Astrocyte of the spinal cord (primary cell): ENCODE data around the gene LRRC3C.

ENCODE experiments used
- DNase-seq: peaks from one replicate; pipeline ENCODE4 v3.0.0; 2011; ENCODE audit warnings: low read depth, low spot score
- H3K4me3 ChIP-seq: 2 replicates; pipeline ENCODE4 v1.5.1; 2011; ENCODE audit warnings: low read depth, mild to moderate bottlenecking, low read length, moderate library complexity
- in situ Hi-C: cut with HindIII; loops from 2 replicates; pipeline ENCODE4 v1.10.0; 2017; ENCODE audit warnings: low sequenced_read_pairs
- TF ChIP-seq, protein P1 (sequence below): IDR thresholded peaks from 2 replicates; pipeline ENCODE4 v1.5.1; 2012; ENCODE audit warnings: low read depth, mild to moderate bottlenecking, low read length, inconsistent platforms

Gene LRRC3C

DNA sequence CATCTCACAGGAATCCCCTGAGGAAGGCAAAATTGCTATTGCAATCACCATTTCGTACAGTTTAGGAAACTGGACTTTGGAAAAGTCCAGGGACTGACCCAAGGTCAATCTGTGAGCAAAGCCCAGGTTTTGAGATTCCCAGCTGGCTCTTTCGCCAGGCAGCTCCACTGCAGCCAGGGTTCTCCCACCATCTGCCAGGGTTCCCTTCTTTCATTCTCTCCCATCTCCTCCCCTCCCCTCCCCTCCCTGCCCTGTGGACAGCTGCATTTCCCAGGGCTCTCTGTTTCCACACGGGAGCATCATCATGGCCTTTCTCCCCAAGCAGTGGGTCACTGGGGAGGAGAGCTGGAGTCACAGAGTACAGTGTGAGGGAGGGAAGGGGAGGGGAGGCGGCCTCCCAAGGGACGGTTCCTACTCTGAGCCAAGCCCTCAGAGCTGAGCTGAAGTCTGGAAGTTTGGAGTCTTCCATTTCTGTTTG is 23.4 kb downstream of the LRRC3C start:
- DNase-seq, result no peak
- TF ChIP-seq, protein P1, sequence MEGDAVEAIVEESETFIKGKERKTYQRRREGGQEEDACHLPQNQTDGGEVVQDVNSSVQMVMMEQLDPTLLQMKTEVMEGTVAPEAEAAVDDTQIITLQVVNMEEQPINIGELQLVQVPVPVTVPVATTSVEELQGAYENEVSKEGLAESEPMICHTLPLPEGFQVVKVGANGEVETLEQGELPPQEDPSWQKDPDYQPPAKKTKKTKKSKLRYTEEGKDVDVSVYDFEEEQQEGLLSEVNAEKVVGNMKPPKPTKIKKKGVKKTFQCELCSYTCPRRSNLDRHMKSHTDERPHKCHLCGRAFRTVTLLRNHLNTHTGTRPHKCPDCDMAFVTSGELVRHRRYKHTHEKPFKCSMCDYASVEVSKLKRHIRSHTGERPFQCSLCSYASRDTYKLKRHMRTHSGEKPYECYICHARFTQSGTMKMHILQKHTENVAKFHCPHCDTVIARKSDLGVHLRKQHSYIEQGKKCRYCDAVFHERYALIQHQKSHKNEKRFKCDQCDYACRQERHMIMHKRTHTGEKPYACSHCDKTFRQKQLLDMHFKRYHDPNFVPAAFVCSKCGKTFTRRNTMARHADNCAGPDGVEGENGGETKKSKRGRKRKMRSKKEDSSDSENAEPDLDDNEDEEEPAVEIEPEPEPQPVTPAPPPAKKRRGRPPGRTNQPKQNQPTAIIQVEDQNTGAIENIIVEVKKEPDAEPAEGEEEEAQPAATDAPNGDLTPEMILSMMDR, result no peak
- no peak overlapping the region for H3K4me3 ChIP-seq
- in situ Hi-C loops, result no loop called here

DNA sequence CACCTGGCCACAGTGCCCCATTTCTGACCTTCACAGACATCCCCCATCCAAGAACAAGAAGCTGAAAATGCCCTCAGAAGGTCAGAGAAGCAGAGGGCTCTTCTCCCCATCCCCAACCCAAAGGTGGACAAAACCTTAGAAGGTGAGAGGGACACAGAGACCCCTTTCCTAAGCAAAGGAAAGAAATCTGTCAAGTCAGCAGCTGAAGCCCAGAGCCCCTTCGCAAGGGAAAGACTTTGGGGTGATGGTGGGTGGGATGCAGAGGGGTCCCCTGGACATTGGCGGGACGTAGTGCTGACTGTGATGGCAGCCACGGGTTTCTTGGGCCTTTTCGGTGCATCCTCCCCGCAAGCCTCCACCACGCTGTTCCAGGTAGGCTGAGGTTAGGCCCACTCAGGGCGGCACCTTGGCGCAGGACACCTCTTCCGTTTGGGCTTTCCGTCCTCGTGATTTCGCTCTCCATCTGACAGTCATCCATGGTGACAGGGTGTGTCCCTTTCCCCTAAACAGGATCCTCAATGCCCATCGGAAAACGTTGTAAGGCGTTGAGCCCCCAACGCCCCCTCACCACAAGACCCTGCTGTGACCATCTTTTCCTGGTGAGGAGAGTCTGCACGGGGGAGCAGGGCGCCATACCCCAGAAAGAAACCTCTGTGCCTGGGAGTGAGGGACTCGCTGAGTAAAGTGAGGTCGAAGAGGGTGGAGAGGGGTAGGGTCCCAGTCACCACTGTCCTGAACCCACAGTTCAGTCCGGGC is 24.6 kb downstream of the LRRC3C start:
- H3K4me3 ChIP-seq, result peak overlapping the region; percentile 28
- TF ChIP-seq, protein P1, result no peak
- in situ Hi-C loops, result no loop called here
- no peak for DNase-seq

DNA sequence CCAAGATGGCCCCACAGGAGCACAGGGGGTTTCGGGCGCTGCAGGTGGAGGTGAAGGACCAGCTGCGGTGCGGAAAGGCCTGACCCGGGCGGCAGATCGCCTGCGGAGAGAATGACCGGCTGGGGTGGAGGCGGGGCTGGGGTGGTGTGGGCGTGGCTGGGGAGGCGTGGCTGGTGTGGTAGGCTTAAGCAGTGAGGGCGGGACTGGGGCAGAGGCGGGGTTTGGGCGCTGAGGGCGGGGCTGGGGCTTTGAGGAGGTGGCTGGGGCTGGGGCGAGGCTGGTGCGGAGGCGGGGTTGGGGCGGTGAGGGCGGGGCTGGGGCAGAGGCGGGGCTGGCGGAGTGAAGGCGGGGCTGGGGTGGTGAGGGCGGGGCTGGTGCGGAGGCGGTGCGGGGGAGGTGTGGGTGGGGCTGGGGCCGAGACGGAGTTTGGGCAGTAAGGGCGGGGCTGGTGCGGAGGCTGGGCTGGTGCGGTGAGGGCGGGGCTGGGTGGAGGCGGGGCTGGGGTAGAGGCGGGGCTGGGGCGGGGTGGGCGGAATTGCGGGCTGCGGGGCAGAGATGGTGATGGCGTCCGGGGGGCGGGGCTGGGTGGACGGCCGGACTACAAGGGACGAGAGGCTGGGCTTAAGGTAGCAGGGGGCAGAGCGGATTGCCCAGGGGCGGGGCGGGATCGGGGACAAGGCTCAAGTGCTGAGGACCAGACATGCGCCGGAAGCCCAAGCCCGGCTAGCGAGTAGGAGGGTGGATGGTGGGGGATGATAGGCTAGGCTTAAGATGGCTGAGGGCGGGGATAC is 25.3 kb downstream of the LRRC3C start:
- in situ Hi-C loops, result no loop called here
- H3K4me3 ChIP-seq, result peak overlapping the region; percentile 31
- TF ChIP-seq, protein P1, result no peak
- DNase-seq, result peak; percentile 97

DNA sequence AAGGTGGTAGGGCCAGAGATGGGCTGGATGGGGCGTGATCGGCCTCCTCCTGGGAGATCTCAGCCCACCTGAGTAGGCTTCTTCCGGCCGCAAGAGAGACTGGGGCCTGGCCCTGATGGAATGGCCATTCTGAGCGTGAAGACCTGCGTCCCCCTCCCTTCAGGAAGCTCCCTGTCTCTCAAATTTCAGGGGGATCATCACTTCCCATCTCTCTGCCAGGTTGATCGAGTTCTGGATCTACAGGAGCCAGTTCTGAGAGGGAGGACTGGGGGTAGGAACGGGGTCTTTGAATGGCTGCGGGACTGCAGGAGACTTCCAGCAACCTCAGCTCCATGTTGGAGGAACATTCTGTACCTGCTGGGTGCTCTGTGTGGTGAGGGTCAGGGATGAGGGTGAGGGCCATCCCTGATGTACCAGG is 25.9 kb downstream of the LRRC3C start:
- peak overlapping the region; percentile 31 for H3K4me3 ChIP-seq
- TF ChIP-seq, protein P1, result no peak
- in situ Hi-C loops, result no loop called here
- no peak for DNase-seq

DNA sequence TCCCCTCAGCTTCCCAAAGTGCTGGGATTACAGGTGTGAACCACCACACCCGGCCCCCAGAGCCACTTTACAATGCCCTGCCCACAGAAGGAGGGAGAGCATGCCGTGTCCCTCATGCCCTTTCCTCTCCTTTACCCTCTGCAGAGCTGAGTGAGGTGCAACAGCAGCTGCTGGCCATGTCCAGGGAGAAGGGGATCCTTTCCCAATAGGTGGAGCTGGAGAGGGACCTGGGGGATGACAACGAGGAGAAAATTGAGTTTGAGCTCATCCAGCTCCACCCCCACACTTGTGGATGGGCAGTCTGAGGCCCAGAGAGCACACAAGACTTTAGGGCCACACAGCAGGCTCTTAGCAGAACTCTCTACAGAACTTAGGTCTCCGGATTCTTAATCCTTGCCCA is 27.3 kb downstream of the LRRC3C start:
- in situ Hi-C loops, result no loop called here
- no peak overlapping the region for H3K4me3 ChIP-seq
- no peak for DNase-seq
- TF ChIP-seq, protein P1, result no peak

DNA sequence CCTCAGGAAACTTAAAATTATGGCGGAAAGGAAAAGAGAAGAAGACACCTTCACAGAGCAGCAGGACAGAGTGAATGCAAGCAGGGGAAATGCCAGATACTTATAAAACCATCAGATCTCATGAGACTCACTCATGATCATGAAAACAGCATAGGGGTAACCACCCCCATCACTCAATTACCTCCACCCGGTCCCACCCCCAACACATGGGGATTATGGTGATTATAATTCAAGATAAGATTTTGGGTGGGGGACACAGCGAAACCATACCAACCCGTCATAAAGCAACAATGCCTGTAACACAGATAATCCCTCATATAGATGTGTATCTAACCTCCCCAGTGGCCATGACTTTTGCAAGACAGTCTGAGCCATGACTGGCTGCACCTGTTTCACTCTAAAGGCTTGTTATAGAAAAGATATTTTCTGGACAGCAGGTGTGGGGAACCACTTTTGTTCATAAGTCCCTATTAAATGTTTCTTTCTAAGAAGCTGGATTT is 28.2 kb downstream of the LRRC3C start:
- no peak overlapping the region for H3K4me3 ChIP-seq
- in situ Hi-C loops, result no loop called here
- DNase-seq, result no peak
- TF ChIP-seq, protein P1, result no peak
